ENCODE measurements around the gene GSG1L.

GSG1L gene

GRCh38 chr16:28061352-28062101, 2.0 kb downstream of the GSG1L start:
- H3K27me3 ChIP-seq (ENCODE audit: control insufficient read depth, insufficient read depth, low read length): peaks cover 74% of the 10 kb centered on the region
- H3K36me3 ChIP-seq (ENCODE audit: insufficient read depth, low read length): no peaks in the 10 kb centered on the region
- H3K4me1 ChIP-seq (ENCODE audit: control insufficient read depth, insufficient read depth, low read length): no peaks in the 10 kb centered on the region
- no peaks in the 10 kb centered on the region for H3K9me3 ChIP-seq (replicated peaks; ENCODE audit: low read length)
- H3K9ac ChIP-seq (ENCODE audit: low read depth, low read length): no peak overlapping the region
- no peak overlapping the region for H3K4me3 ChIP-seq (ENCODE audit: low read length)
- no peak overlapping the region for H3K4me2 ChIP-seq (ENCODE audit: low read length)

GRCh38 chr16:28059841-28060575, 3.5 kb downstream of the GSG1L start:
- Histone ChIP-seq H3K9me3 (replicated peaks; ENCODE audit: low read length) (no peaks in the 10 kb centered on the region), H3K4me2 (ENCODE audit: low read length) (no peak overlapping the region), H3K4me1 (ENCODE audit: control insufficient read depth, insufficient read depth, low read length) (no peaks in the 10 kb centered on the region), H3K27me3 (ENCODE audit: control insufficient read depth, insufficient read depth, low read length) (peaks cover 65% of the 10 kb centered on the region), H3K9ac (ENCODE audit: low read depth, low read length) (no peak overlapping the region), H3K36me3 (ENCODE audit: insufficient read depth, low read length) (no peaks in the 10 kb centered on the region), H3K4me3 (ENCODE audit: low read length) (no peak overlapping the region)

GRCh38 chr16:28058839-28059589, 4.5 kb downstream of the GSG1L start:
- no peaks in the 10 kb centered on the region for H3K36me3 ChIP-seq (ENCODE audit: insufficient read depth, low read length)
- no peak overlapping the region for H3K4me3 ChIP-seq (ENCODE audit: low read length)
- H3K4me2 ChIP-seq (ENCODE audit: low read length): no peak overlapping the region
- H3K4me1 ChIP-seq (ENCODE audit: control insufficient read depth, insufficient read depth, low read length): no peaks in the 10 kb centered on the region
- H3K27me3 ChIP-seq (ENCODE audit: control insufficient read depth, insufficient read depth, low read length): peaks cover 55% of the 10 kb centered on the region
- no peaks in the 10 kb centered on the region for H3K9me3 ChIP-seq (replicated peaks; ENCODE audit: low read length)
- no peak overlapping the region for H3K9ac ChIP-seq (ENCODE audit: low read depth, low read length)

- H3K4me3 ChIP-seq (ENCODE audit: low read length): no peak overlapping the region
- no peak overlapping the region for H3K4me2 ChIP-seq (ENCODE audit: low read length)
- H3K4me1 ChIP-seq (ENCODE audit: control insufficient read depth, insufficient read depth, low read length): no peaks in the 10 kb centered on the region
- H3K9me3 ChIP-seq (replicated peaks; ENCODE audit: low read length): no peaks in the 10 kb centered on the region
- peaks cover 59% of the 10 kb centered on the region for H3K27me3 ChIP-seq (ENCODE audit: control insufficient read depth, insufficient read depth, low read length)
- no peaks in the 10 kb centered on the region for H3K36me3 ChIP-seq (ENCODE audit: insufficient read depth, low read length)
- H3K9ac ChIP-seq (ENCODE audit: low read depth, low read length): no peak overlapping the region
These were observed 5.6 kb downstream of the GSG1L start for GRCh38 chr16:28057949-28058348.

- no peaks in the 10 kb centered on the region for H3K36me3 ChIP-seq (ENCODE audit: insufficient read depth, low read length)
- H3K4me2 ChIP-seq (ENCODE audit: low read length): no peak overlapping the region
- no peaks in the 10 kb centered on the region for H3K9me3 ChIP-seq (replicated peaks; ENCODE audit: low read length)
- peaks cover 23% of the 10 kb centered on the region for H3K27me3 ChIP-seq (ENCODE audit: control insufficient read depth, insufficient read depth, low read length)
- no peaks in the 10 kb centered on the region for H3K4me1 ChIP-seq (ENCODE audit: control insufficient read depth, insufficient read depth, low read length)
- H3K4me3 ChIP-seq (ENCODE audit: low read length): no peak overlapping the region
- no peak overlapping the region for H3K9ac ChIP-seq (ENCODE audit: low read depth, low read length)
These were observed 10.1 kb downstream of the GSG1L start for GRCh38 chr16:28053461-28053860.

GRCh38 chr16:28052274-28053128, 11.0 kb downstream of the GSG1L start:
- H3K4me2 ChIP-seq (ENCODE audit: low read length): no peak overlapping the region
- H3K9me3 ChIP-seq (replicated peaks; ENCODE audit: low read length): no peaks in the 10 kb centered on the region
- no peak overlapping the region for H3K9ac ChIP-seq (ENCODE audit: low read depth, low read length)
- H3K27me3 ChIP-seq (ENCODE audit: control insufficient read depth, insufficient read depth, low read length): peaks cover 18% of the 10 kb centered on the region
- no peaks in the 10 kb centered on the region for H3K36me3 ChIP-seq (ENCODE audit: insufficient read depth, low read length)
- H3K4me3 ChIP-seq (ENCODE audit: low read length): no peak overlapping the region
- no peaks in the 10 kb centered on the region for H3K4me1 ChIP-seq (ENCODE audit: control insufficient read depth, insufficient read depth, low read length)

GRCh38 chr16:28051486-28051885, 12.0 kb downstream of the GSG1L start:
- Histone ChIP-seq H3K4me2 (ENCODE audit: low read length) (no peak overlapping the region), H3K9ac (ENCODE audit: low read depth, low read length) (no peak overlapping the region), H3K4me3 (ENCODE audit: low read length) (no peak overlapping the region), H3K27me3 (ENCODE audit: control insufficient read depth, insufficient read depth, low read length) (peaks cover 16% of the 10 kb centered on the region), H3K9me3 (replicated peaks; ENCODE audit: low read length) (no peaks in the 10 kb centered on the region), H3K4me1 (ENCODE audit: control insufficient read depth, insufficient read depth, low read length) (no peaks in the 10 kb centered on the region), H3K36me3 (ENCODE audit: insufficient read depth, low read length) (no peaks in the 10 kb centered on the region)

- Histone ChIP-seq H3K36me3 (ENCODE audit: insufficient read depth, low read length) (no peaks in the 10 kb centered on the region), H3K4me1 (ENCODE audit: control insufficient read depth, insufficient read depth, low read length) (peaks cover 7% of the 10 kb centered on the region), H3K27me3 (ENCODE audit: control insufficient read depth, insufficient read depth, low read length) (peaks cover 19% of the 10 kb centered on the region), H3K4me3 (ENCODE audit: low read length) (no peak overlapping the region), H3K9ac (ENCODE audit: low read depth, low read length) (no peak overlapping the region), H3K4me2 (ENCODE audit: low read length) (peak overlapping the region; percentile 28), H3K9me3 (replicated peaks; ENCODE audit: low read length) (no peaks in the 10 kb centered on the region)
These were observed 20.7 kb downstream of the GSG1L start for GRCh38 chr16:28042811-28043210.

- Histone ChIP-seq H3K4me1 (ENCODE audit: control insufficient read depth, insufficient read depth, low read length) (peaks cover 7% of the 10 kb centered on the region), H3K27me3 (ENCODE audit: control insufficient read depth, insufficient read depth, low read length) (peaks cover 24% of the 10 kb centered on the region), H3K4me2 (ENCODE audit: low read length) (no peak overlapping the region), H3K36me3 (ENCODE audit: insufficient read depth, low read length) (no peaks in the 10 kb centered on the region), H3K9me3 (replicated peaks; ENCODE audit: low read length) (no peaks in the 10 kb centered on the region), H3K9ac (ENCODE audit: low read depth, low read length) (no peak overlapping the region), H3K4me3 (ENCODE audit: low read length) (no peak overlapping the region)
These were observed 21.9 kb downstream of the GSG1L start for GRCh38 chr16:28041615-28042014.

GRCh38 chr16:28040039-28040438, 23.5 kb downstream of the GSG1L start:
- Histone ChIP-seq H3K27me3 (ENCODE audit: control insufficient read depth, insufficient read depth, low read length) (peaks cover 32% of the 10 kb centered on the region), H3K4me1 (ENCODE audit: control insufficient read depth, insufficient read depth, low read length) (peaks cover 7% of the 10 kb centered on the region), H3K9me3 (replicated peaks; ENCODE audit: low read length) (no peaks in the 10 kb centered on the region), H3K4me2 (ENCODE audit: low read length) (no peak overlapping the region), H3K4me3 (ENCODE audit: low read length) (no peak overlapping the region), H3K36me3 (ENCODE audit: insufficient read depth, low read length) (no peaks in the 10 kb centered on the region), H3K9ac (ENCODE audit: low read depth, low read length) (no peak overlapping the region)

GRCh38 chr16:28039493-28039892, 24.0 kb downstream of the GSG1L start:
- Histone ChIP-seq H3K36me3 (ENCODE audit: insufficient read depth, low read length) (no peaks in the 10 kb centered on the region), H3K4me3 (ENCODE audit: low read length) (no peak overlapping the region), H3K4me1 (ENCODE audit: control insufficient read depth, insufficient read depth, low read length) (peaks cover 7% of the 10 kb centered on the region), H3K4me2 (ENCODE audit: low read length) (no peak overlapping the region), H3K27me3 (ENCODE audit: control insufficient read depth, insufficient read depth, low read length) (peaks cover 32% of the 10 kb centered on the region), H3K9ac (ENCODE audit: low read depth, low read length) (no peak overlapping the region), H3K9me3 (replicated peaks; ENCODE audit: low read length) (no peaks in the 10 kb centered on the region)
